Measurements from ENCODE around the gene BMP8A.

The BMP8A gene

DNA sequence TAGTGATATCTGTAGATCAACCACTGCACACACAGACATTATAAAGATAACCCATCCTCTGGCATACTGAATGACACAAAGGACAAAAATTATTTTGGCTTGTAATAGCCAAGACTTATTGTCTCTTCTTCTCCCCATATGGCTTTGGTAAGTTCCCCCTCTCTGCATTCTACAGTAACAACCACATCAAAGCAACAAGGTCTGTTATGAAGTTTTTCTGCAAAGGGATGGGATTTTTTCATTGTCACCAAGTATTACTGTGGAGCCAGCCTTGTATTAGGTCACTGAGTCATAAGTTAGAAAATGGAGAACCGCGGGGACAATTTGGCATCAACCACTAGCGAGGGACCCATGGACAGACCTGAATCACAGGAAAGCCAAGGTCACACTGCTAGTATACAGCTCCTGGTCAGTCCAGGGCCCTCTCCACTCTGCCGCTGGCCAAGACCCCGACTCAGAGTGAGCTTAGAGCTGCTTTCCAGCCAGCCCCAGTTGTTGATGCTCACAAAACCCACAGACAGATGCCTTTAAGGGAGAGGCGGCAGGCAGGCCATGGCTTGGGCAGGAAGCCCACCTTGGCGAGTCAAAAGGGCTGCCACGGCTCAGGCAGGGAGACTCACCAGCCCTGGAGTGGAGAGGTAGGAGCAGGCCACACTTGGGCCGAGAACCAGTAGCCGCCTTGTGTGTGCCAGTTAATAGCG is 79.2 kb downstream of the BMP8A start:
- H3K4me3 ChIP-seq (ENCODE audit: low read depth, low read length) = no peak overlapping the region
- H3K36me3 ChIP-seq (ENCODE audit: control insufficient read depth in 2 of 2, insufficient read depth in 1 of 2, low read length in 2 of 2) = peaks cover 23 to 100% of the 10 kb centered on the region in 2 experiments
- POLR2A ChIA-PET = no interaction called here
- H3K9me3 ChIP-seq (ENCODE audit: control insufficient read depth, insufficient read depth, low read depth, low read length) = no peaks in the 10 kb centered on the region
- 0 out of 2 replicates have a peak, but pooled peaks cover 3% of the 10 kb centered on the region for H3K4me1 ChIP-seq (ENCODE audit: control insufficient read depth, insufficient read depth, low read length)
- no peak for TF ChIP-seq ZNF48 (tag by site-specific recombination; IDR thresholded peaks at IDR 0.05)
- no peak for TF ChIP-seq ZNF366 (tag by site-specific recombination; conservative IDR thresholded peaks at IDR 0.05)
- TF ChIP-seq, protein P1, sequence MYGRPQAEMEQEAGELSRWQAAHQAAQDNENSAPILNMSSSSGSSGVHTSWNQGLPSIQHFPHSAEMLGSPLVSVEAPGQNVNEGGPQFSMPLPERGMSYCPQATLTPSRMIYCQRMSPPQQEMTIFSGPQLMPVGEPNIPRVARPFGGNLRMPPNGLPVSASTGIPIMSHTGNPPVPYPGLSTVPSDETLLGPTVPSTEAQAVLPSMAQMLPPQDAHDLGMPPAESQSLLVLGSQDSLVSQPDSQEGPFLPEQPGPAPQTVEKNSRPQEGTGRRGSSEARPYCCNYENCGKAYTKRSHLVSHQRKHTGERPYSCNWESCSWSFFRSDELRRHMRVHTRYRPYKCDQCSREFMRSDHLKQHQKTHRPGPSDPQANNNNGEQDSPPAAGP (tag by site-specific recombination; IDR thresholded peaks at IDR 0.05) = no peak
- TF ChIP-seq, protein P2, sequence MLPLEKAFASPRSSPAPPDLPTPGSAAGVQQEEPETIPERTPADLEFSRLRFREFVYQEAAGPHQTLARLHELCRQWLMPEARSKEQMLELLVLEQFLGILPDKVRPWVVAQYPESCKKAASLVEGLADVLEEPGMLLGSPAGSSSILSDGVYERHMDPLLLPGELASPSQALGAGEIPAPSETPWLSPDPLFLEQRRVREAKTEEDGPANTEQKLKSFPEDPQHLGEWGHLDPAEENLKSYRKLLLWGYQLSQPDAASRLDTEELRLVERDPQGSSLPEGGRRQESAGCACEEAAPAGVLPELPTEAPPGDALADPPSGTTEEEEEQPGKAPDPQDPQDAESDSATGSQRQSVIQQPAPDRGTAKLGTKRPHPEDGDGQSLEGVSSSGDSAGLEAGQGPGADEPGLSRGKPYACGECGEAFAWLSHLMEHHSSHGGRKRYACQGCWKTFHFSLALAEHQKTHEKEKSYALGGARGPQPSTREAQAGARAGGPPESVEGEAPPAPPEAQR (tag by site-specific recombination; IDR thresholded peaks at IDR 0.05) = no peak
- TF ChIP-seq, protein P3, sequence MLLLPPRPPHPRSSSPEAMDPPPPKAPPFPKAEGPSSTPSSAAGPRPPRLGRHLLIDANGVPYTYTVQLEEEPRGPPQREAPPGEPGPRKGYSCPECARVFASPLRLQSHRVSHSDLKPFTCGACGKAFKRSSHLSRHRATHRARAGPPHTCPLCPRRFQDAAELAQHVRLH (tag by site-specific recombination; IDR thresholded peaks at IDR 0.05) = no peak
- no peak for TF ChIP-seq ZNF626 (tag by site-specific recombination; IDR thresholded peaks at IDR 0.05)
- TF ChIP-seq, protein P4, sequence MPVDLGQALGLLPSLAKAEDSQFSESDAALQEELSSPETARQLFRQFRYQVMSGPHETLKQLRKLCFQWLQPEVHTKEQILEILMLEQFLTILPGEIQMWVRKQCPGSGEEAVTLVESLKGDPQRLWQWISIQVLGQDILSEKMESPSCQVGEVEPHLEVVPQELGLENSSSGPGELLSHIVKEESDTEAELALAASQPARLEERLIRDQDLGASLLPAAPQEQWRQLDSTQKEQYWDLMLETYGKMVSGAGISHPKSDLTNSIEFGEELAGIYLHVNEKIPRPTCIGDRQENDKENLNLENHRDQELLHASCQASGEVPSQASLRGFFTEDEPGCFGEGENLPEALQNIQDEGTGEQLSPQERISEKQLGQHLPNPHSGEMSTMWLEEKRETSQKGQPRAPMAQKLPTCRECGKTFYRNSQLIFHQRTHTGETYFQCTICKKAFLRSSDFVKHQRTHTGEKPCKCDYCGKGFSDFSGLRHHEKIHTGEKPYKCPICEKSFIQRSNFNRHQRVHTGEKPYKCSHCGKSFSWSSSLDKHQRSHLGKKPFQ (tag by site-specific recombination; IDR thresholded peaks at IDR 0.05) = no peak
- TF ChIP-seq ZNF621 (tag by site-specific recombination; IDR thresholded peaks at IDR 0.05) = no peak
- no peak for TF ChIP-seq ZSCAN16 (tag by site-specific recombination; IDR thresholded peaks at IDR 0.05)
- no peak for TF ChIP-seq GLIS1 (tag by site-specific recombination; IDR thresholded peaks at IDR 0.05)
- no peak for TF ChIP-seq ZNF140 (tag by site-specific recombination; IDR thresholded peaks at IDR 0.05)
- CTCF ChIA-PET = no interaction called here
- H3K27ac ChIP-seq (ENCODE audit: extremely low read depth, low read depth, low read length) = no peak overlapping the region

DNA sequence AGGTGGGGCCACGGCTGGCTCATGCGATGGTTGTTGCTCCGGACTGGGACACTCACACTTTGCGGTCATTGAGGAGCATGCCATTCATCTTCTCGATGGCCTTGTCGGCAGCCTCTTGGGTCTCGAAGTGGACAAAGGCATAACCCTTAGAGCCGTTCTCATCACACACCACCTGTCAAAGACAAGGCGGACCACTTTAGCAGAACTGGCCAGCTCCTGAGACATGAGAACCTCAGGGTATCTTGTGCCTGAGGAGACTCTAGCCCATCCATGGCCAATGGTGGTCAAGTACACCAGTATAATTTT is 79.7 kb downstream of the BMP8A start:
- peaks cover 20 to 96% of the 10 kb centered on the region in 2 experiments for H3K36me3 ChIP-seq (ENCODE audit: control insufficient read depth in 2 of 2, insufficient read depth in 1 of 2, low read length in 2 of 2)
- ChIA-PET POLR2A (no interaction called here), CTCF (no interaction called here)

DNA sequence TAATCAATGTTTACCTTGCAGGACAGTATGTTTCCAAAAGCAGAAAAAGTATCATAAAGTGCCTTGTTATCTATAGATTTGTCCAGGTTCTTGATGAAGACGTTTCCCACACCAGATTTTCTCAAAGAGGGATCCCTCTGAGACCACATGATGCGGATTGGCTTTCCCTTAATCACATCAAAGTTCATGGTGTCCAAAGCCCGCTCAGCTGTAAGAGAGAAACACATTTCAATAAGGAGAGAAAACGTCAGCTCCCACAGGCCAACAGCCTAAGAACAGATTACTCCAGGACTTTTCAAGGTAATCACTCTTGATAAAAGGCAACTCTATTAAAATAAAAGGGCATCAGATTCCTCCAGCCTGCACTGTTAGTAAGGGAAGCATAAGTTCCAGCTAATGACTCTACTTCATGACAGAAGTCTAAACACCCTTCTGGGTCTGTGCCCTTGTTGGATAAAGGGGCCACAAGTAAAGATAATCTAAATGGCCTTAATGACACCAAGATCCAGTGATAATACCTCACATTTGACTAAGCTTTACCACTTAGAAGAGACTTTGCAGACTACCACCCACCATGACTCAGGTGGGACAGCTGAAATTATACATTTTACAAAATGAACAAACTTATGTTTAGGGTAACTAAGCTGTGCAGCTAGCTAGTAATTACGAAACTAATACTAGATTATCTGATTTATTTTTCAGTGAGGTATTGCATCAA is 81.1 kb downstream of the BMP8A start:
- H3K36me3 ChIP-seq (ENCODE audit: control insufficient read depth in 2 of 2, insufficient read depth in 1 of 2, low read length in 2 of 2) = peaks cover 20 to 82% of the 10 kb centered on the region in 2 experiments
- no peak overlapping the region for H3K4me3 ChIP-seq (ENCODE audit: low read depth, low read length)
- ChIA-PET POLR2A (interaction anchor here (0.7 to 1.0 kb wide), 4 partner anchors 9 to 190 kb away, joined by 3 to 6 read pairs (median 4); no protein-coding TSS in a partner anchor), CTCF (interaction anchor here (0.6 to 1.6 kb wide), 3 partner anchors 80 to 899 kb away, joined by 3 to 5 read pairs (median 3); no protein-coding TSS in a partner anchor)
- H3K27ac ChIP-seq (ENCODE audit: extremely low read depth, low read depth, low read length) = no peak overlapping the region
- no peak for TF ChIP-seq ZNF560 (tag by site-specific recombination; IDR thresholded peaks at IDR 0.05; ENCODE audit: borderline replicate concordance)
- no peak for TF ChIP-seq ZNF23 (tag by site-specific recombination; IDR thresholded peaks at IDR 0.05; ENCODE audit: borderline replicate concordance)
- no peak for TF ChIP-seq ZNF660 (tag by site-specific recombination; IDR thresholded peaks at IDR 0.05)
- no peak for TF ChIP-seq ZBTB7A (tag by site-specific recombination; IDR thresholded peaks at IDR 0.05; ENCODE audit: low read depth)
- TF ChIP-seq SP7 (tag by site-specific recombination; IDR thresholded peaks at IDR 0.05) = 0 out of 2 replicates have a peak, but pooled peaks have one; percentile 24
- TF ChIP-seq SCRT2 (tag by site-specific recombination; IDR thresholded peaks at IDR 0.05) = no peak
- no peaks in the 10 kb centered on the region for H3K9me3 ChIP-seq (ENCODE audit: control insufficient read depth, insufficient read depth, low read depth, low read length)
- H3K4me1 ChIP-seq (ENCODE audit: control insufficient read depth, insufficient read depth, low read length) = 0 out of 2 replicates have a peak, but pooled peaks cover 3% of the 10 kb centered on the region

More for the DNA sequence above, 79.7 kb downstream of the BMP8A start:
- H3K9me3 ChIP-seq (ENCODE audit: control insufficient read depth, insufficient read depth, low read depth, low read length) = no peaks in the 10 kb centered on the region
- no peak overlapping the region for H3K27ac ChIP-seq (ENCODE audit: extremely low read depth, low read depth, low read length)
- TF ChIP-seq TRIM28 (IDR thresholded peaks at IDR 0.05; ENCODE audit: borderline replicate concordance, low read length) = no peak
- H3K4me3 ChIP-seq (ENCODE audit: low read depth, low read length) = no peak overlapping the region
- 0 out of 2 replicates have a peak, but pooled peaks cover 3% of the 10 kb centered on the region for H3K4me1 ChIP-seq (ENCODE audit: control insufficient read depth, insufficient read depth, low read length)

Measured in HEK293 (cell line).